GM12878 (cell line): ENCODE measurements around the gene SLC6A16. TPM values are rescaled to one million over a fixed set of nuclear protein-coding genes. Genes with fewer than 3 reads are reported as not detected.

Experiments used
- DPF2 ChIP-seq: fragments of 450-650 bp; IDR thresholded peaks from 2 replicates; pipeline ENCODE4 v1.6.1; 2017; ENCODE audit warnings: mild to moderate bottlenecking
- FOXK2 ChIP-seq: fragments of 450-650 bp; IDR thresholded peaks from 2 replicates; pipeline ENCODE4 v1.6.1; 2017; ENCODE audit warnings: mild to moderate bottlenecking, moderate library complexity
- POLR2A ChIP-seq: IDR thresholded peaks from 2 replicates; pipeline ENCODE4 v1.6.1; 2011; ENCODE audit warnings: low read depth, mild to moderate bottlenecking, low read length
- polyA plus RNA-seq, 11 experiments: library from polyadenylated mRNA; depleted of rRNA in 4 of 11; unstranded in 6 of 11; stranded (reverse) in 5 of 11; fragments of >200 nt; fragmentation: Nextera tagmentation in 4 of 11; fragmentation: Illumina TruSeq in 1 of 11; extraction: Ambion mirVana in 4 of 11; extraction: Trizol in 1 of 11; gene quantifications; 1 replicate in 1 of 11; 2 replicates in 10 of 11; pipeline versions ENCODE4 v1.2.1 to v1.2.3, GENCODE V29; 2011 to 2016; ENCODE audit warnings: inconsistent platforms in 2 of 11, missing spikeins in 2 of 11, low read depth in 1 of 11
- total RNA-seq, 4 experiments: library from RNA; depleted of rRNA in 3 of 4; stranded (reverse); fragments of >200 nt in 3 of 4; fragmentation: Illumina TruSeq in 1 of 4; extraction: Trizol in 1 of 4; gene quantifications; 2 replicates each; pipeline versions ENCODE4 v1.2.1 to v1.2.3, GENCODE V29; 2013 to 2021
- TF ChIP-seq, protein P1 (sequence below): fragments of 450-650 bp; IDR thresholded peaks from 2 replicates; pipeline ENCODE4 v1.6.1; 2016; ENCODE audit warnings: mild to moderate bottlenecking
- TF ChIP-seq, protein P2 (sequence below): fragments of 150-350 bp; IDR thresholded peaks from 2 replicates; pipeline ENCODE4 v1.6.1; 2014; ENCODE audit warnings: mild to moderate bottlenecking, low read depth, low read length
- TF ChIP-seq, protein P3 (sequence below): IDR thresholded peaks from 2 replicates; pipeline ENCODE4 v1.6.1; 2012; ENCODE audit warnings: low read depth, low read length, improper control_type of control experiment
- TF ChIP-seq, protein P4 (sequence below): fragments of 450-650 bp; formaldehyde crosslinking; IDR thresholded peaks from 2 replicates; pipeline ENCODE4 v1.5.0; 2022; ENCODE audit warnings: mild to moderate bottlenecking, missing genetic modification characterization

SLC6A16 gene
- total and polyA plus RNA-seq, 10 of the 15 experiments (the other 5 are each of a cell fraction or from before 2014, with no cell fraction given): 0.23 to 3.2 (median 0.54) TPM

DNA sequence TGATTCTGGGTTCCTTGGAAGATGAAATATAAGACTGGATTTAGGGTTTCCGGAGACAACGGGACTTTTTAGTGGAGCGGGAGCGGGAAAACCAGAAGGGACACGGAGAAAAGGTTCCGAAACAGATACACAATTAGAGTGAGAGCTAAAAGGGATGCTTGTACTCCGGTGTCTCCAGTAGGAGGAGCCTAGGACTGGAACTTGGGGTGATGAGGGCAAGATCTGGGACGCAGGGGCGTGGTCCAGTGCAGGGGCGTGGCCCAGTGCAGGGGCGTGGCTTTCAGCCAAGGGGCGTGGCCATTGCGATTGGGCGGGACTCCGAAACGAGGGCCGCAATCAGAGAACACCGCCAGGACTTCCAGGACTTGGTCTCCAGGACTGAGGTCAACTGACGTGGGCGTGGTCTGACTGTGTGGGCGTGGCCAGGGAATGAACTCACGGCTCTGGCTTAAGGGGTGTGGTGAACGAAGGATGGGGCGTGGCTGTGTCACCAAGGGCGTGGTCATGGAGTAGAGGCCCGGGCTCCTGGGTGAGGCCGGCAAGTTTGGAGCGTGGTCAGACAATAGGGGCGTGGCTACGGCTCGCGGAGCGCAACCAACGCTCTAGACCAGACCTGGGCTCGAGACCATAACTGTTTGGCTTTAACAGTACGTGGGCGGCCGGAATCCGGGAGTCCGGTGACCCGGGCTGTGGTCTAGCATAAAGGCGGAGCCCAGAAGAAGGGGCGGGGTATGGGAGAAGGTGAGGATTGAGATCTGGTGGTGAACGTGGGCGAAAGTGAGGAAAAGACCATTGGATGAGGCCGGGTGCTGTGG is 38.5 kb upstream of the SLC6A16 start, which contains the start of gene DKKL1 (continued):
- TF ChIP-seq, protein P1, sequence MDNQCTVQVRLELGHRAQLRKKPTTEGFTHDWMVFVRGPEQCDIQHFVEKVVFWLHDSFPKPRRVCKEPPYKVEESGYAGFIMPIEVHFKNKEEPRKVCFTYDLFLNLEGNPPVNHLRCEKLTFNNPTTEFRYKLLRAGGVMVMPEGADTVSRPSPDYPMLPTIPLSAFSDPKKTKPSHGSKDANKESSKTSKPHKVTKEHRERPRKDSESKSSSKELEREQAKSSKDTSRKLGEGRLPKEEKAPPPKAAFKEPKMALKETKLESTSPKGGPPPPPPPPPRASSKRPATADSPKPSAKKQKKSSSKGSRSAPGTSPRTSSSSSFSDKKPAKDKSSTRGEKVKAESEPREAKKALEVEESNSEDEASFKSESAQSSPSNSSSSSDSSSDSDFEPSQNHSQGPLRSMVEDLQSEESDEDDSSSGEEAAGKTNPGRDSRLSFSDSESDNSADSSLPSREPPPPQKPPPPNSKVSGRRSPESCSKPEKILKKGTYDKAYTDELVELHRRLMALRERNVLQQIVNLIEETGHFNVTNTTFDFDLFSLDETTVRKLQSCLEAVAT: no peak
- TF ChIP-seq, protein P2, sequence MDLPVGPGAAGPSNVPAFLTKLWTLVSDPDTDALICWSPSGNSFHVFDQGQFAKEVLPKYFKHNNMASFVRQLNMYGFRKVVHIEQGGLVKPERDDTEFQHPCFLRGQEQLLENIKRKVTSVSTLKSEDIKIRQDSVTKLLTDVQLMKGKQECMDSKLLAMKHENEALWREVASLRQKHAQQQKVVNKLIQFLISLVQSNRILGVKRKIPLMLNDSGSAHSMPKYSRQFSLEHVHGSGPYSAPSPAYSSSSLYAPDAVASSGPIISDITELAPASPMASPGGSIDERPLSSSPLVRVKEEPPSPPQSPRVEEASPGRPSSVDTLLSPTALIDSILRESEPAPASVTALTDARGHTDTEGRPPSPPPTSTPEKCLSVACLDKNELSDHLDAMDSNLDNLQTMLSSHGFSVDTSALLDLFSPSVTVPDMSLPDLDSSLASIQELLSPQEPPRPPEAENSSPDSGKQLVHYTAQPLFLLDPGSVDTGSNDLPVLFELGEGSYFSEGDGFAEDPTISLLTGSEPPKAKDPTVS: no peak
- TF ChIP-seq DPF2: no peak
- TF ChIP-seq, protein P3, sequence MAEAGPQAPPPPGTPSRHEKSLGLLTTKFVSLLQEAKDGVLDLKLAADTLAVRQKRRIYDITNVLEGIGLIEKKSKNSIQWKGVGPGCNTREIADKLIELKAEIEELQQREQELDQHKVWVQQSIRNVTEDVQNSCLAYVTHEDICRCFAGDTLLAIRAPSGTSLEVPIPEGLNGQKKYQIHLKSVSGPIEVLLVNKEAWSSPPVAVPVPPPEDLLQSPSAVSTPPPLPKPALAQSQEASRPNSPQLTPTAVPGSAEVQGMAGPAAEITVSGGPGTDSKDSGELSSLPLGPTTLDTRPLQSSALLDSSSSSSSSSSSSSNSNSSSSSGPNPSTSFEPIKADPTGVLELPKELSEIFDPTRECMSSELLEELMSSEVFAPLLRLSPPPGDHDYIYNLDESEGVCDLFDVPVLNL: no peak
- TF ChIP-seq, protein P4, sequence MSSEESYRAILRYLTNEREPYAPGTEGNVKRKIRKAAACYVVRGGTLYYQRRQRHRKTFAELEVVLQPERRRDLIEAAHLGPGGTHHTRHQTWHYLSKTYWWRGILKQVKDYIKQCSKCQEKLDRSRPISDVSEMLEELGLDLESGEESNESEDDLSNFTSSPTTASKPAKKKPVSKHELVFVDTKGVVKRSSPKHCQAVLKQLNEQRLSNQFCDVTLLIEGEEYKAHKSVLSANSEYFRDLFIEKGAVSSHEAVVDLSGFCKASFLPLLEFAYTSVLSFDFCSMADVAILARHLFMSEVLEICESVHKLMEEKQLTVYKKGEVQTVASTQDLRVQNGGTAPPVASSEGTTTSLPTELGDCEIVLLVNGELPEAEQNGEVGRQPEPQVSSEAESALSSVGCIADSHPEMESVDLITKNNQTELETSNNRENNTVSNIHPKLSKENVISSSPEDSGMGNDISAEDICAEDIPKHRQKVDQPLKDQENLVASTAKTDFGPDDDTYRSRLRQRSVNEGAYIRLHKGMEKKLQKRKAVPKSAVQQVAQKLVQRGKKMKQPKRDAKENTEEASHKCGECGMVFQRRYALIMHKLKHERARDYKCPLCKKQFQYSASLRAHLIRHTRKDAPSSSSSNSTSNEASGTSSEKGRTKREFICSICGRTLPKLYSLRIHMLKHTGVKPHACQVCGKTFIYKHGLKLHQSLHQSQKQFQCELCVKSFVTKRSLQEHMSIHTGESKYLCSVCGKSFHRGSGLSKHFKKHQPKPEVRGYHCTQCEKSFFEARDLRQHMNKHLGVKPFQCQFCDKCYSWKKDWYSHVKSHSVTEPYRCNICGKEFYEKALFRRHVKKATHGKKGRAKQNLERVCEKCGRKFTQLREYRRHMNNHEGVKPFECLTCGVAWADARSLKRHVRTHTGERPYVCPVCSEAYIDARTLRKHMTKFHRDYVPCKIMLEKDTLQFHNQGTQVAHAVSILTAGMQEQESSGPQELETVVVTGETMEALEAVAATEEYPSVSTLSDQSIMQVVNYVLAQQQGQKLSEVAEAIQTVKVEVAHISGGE (CRISPR knock-in tag): no peak
- TF ChIP-seq POLR2A: no peak
- no peak for TF ChIP-seq FOXK2
